GM12872 (cell line): ENCODE data around the gene CAMTA1.

Experiments used
- CTCF ChIP-seq: IDR thresholded peaks from 3 replicates; pipeline ENCODE4 v1.5.1; 2011; ENCODE audit warnings: low read depth, mild to moderate bottlenecking, low read length, moderate library complexity; ENCODE audit not compliant: insufficient read depth

CAMTA1 gene

DNA sequence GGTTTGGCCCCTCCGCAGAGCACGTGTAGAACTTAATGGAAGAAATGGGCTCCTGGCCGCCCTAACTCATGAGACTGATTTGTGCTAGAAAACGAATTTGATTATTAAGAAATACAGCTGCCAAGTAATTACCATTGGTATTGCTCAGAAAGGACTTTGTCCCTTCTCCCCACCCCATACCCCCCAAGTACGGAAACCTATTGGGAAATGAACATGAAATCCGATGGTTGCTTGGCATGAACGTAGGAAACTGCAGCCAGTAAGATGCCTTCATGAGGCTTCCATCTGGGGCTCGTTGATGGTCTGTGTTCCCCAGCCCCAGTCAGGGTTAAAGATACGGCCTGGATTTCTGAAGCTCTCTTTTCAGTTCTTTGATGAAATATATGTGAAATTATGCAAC lies 1020.2 kb downstream of the CAMTA1 start:
- TF ChIP-seq CTCF: no peak

GRCh38 chr1:7808253-7808844 lies 1023.1 kb downstream of the CAMTA1 start:
- TF ChIP-seq CTCF: peak; percentile 44; the same call in 1 of the 3 replicates

GRCh38 chr1:7809742-7810141 lies 1024.5 kb downstream of the CAMTA1 start:
- TF ChIP-seq CTCF: no peak

DNA sequence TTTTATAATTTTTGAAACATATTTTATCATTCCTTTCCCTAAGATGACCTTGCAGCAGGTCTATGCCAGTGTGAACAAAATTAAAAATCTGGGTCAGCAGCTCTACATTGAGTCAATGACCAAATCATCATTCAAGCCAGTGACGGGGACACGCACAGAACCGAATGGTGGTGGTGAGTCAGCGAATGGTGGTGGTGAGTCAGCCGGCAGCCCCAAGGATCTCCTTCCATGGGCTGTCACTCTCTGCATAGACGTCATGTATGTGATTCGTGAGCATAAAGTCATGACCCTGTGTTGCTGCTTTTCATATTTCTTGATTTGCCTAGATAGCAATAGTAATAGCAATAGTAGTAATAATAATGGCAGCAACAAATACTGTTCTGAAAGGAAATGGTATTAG lies 1025.1 kb downstream of the CAMTA1 start:
- TF ChIP-seq CTCF: no peak

DNA sequence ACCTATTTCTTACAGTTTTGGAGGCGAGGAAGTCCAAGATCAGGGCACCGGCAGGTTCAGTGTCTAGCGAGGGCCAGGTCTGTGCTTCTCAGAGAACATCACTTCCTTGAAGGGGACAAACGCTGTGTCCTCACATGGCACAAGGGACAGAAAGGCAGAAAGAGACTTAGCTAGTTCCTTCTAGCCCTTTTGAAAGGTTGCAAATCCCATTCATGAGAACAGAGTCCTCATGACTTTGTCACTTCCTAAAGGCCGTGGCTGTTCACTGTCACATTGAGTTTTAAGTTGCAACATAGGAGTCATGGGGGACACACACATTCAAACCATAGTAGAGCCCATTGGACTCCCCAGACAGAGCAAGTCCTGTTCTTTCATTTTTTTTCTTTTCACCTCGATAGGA lies 1026.2 kb downstream of the CAMTA1 start:
- TF ChIP-seq CTCF: no peak

DNA sequence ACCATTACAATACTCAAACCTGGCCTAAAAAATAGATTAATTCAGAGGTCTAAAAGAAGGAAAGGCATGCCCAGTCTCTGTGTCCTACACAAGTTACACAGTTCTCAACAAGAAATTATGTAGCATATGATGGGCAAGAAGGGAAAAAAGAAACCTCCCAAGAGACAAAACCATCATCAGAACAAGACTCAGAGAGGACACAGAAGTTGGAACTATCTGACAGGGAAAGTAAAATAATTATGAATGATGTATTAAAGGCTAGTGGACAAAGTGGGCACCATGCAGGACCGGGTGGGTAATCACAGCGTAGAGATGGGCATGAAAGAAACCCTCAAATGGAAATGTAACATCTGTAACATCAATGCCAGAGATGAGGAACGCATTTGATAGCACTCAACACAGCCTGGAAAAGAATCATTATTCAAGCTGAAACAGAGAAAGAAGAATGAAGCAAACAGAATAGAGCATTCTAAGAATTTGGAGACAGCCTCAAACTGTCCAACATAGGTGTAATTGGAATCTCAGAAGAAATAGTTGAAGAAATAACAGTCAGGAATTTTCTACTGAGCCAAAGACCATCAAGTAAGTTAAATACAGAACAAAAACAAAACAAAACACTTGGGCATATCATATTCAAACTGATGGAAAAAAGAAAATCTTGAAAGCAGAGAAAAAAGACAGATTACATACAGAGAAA lies 1028.6 kb downstream of the CAMTA1 start:
- TF ChIP-seq CTCF: no peak
